Fibroblast of skin of left biceps (primary cell): Measurements from ENCODE around the gene SPPL2C.

Experiments used
- DNase-seq, 2 experiments: peaks; one replicate each; pipeline ENCODE4 v3.0.0-alpha.2; 2013; ENCODE audit warnings: low read depth in 2 of 2

SPPL2C gene

GRCh38 chr17:45876539-45876938, 31.9 kb downstream of the SPPL2C start:
- no peak for DNase-seq

- no peak for DNase-seq
Observed at GRCh38 chr17:45877467-45877866, 32.8 kb downstream of the SPPL2C start.

GRCh38 chr17:45883063-45883462, 38.4 kb downstream of the SPPL2C start:
- no peak for DNase-seq

- no peak for DNase-seq
Observed at GRCh38 chr17:45886852-45887251, 42.2 kb downstream of the SPPL2C start.

GRCh38 chr17:45888392-45888791, 43.7 kb downstream of the SPPL2C start:
- DNase-seq = no peak

- DNase-seq = no peak
Observed at GRCh38 chr17:45889579-45889978, 44.9 kb downstream of the SPPL2C start.

- no peak for DNase-seq
Observed at GRCh38 chr17:45893725-45894021, 49.0 kb downstream of the SPPL2C start.

- peak; percentile 78 to 80 for DNase-seq
Observed at GRCh38 chr17:45894022-45894784, 49.5 kb downstream of the SPPL2C start, which contains the start of gene MAPT. TSS of gene MAPT (plus strand) at chr17:45894554. CDS start at chr17:45962338, 67,784 bp downstream.

GRCh38 chr17:45895304-45895968, 50.8 kb downstream of the SPPL2C start:
- no peak for DNase-seq

GRCh38 chr17:45895969-45896785, 51.5 kb downstream of the SPPL2C start:
- no peak for DNase-seq
